NT2/D1 (cell line): Measurements from ENCODE around the gene TMEM147.
"Not testable (repeated sequence)": the region's sequence is repeated elsewhere in the genome, so short reads cannot be mapped to it uniquely, and the experiment has no call there.

Source experiments
- DNase-seq: peaks from one replicate; pipeline ENCODE4 v3.0.0-alpha.2; 2011; ENCODE audit warnings: low read depth, low spot score
- H3K27me3 ChIP-seq: 2 replicates; pipeline ENCODE4 v1.6.0; 2011; ENCODE audit warnings: mild to moderate bottlenecking; ENCODE audit not compliant: insufficient read length, insufficient read depth
- H3K36me3 ChIP-seq: 2 replicates; pipeline ENCODE4 v1.6.1; 2011; ENCODE audit warnings: mild to moderate bottlenecking, low read length, mixed read lengths; ENCODE audit not compliant: insufficient read depth, insufficient read length
- H3K4me1 ChIP-seq: 2 replicates; pipeline ENCODE4 v1.5.1; 2011; ENCODE audit not compliant: insufficient read depth, insufficient read length
- H3K4me3 ChIP-seq: 2 replicates; pipeline ENCODE4 v1.5.1; 2011; ENCODE audit warnings: low read depth; ENCODE audit not compliant: insufficient read length
- H3K9ac ChIP-seq: 2 replicates; pipeline ENCODE4 v1.6.0; 2011; ENCODE audit warnings: low read depth; ENCODE audit not compliant: insufficient read length
- H3K9me3 ChIP-seq: 2 replicates; pipeline ENCODE4 v1.5.1; 2011; ENCODE audit warnings: mild to moderate bottlenecking, low read length; ENCODE audit not compliant: insufficient read depth
- SUZ12 ChIP-seq: IDR thresholded peaks from 2 replicates; pipeline ENCODE4 v1.6.1; 2011; ENCODE audit not compliant: insufficient read length, insufficient read depth; ENCODE audit errors: extremely low read depth
- YY1 ChIP-seq: IDR thresholded peaks from 2 replicates; pipeline ENCODE4 v1.6.1; 2011; ENCODE audit not compliant: insufficient read length, insufficient read depth
- ZNF274 ChIP-seq: IDR thresholded peaks from 2 replicates; pipeline ENCODE4 v1.6.1; 2011; ENCODE audit warnings: mild to moderate bottlenecking, low read depth, low read length

Gene TMEM147

DNA sequence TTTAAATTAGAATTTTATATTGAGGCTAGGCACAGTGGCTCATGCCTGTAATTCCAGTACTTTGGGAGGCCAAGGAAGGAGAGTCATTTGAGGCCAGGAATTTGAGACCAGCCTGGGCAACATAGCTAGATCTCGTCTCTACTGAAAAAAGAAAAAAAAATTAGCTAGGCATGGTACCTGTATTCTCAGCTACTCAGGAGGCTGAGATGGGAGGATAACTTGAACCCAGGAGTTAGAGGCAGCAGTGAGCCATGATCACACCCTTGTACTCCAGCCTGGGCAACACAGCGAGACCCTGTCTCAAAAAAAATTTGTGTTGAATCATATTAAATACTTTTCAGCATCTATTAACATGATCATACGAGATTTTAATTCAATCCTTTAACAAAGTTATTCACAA lies 45.4 kb downstream of the TMEM147 start:
- Histone ChIP-seq H3K9ac (no peak overlapping the region), H3K27me3 (no peaks in the 10 kb centered on the region), H3K4me3 (no peak overlapping the region), H3K4me1 (no peaks in the 10 kb centered on the region), H3K36me3 (no peaks in the 10 kb centered on the region), H3K9me3 (peaks cover 2% of the 10 kb centered on the region; the same call in 1 of the 2 replicates)
- no peak for DNase-seq
- no peak for TF ChIP-seq SUZ12
- TF ChIP-seq ZNF274: no peak
- TF ChIP-seq YY1: no peak

DNA sequence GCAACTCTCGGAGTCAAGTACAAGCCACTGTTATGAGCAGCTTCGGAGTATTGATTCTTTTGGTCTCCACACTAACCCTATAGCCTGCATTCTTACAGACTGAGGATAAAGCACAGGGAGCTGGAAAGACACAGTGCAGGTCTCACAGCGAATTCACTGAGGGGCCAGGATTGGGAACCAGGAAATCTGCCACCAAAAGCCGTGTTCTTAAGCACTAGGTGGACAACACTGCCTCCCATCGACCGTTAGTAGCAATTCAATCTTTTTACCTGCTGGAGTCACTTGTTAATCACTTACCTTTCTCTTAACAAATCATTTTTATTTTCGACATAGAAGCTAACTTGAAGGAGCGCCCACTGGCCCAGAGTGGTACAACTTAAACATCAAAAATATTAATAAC lies 46.8 kb downstream of the TMEM147 start:
- H3K27me3 ChIP-seq: no peaks in the 10 kb centered on the region
- H3K4me3 ChIP-seq: no peak overlapping the region
- no peak overlapping the region for H3K9ac ChIP-seq
- H3K9me3 ChIP-seq: no peaks in the 10 kb centered on the region
- no peaks in the 10 kb centered on the region for H3K36me3 ChIP-seq
- TF ChIP-seq SUZ12 (no peak), ZNF274 (no peak), YY1 (no peak)
- peak; percentile 36 for DNase-seq
- H3K4me1 ChIP-seq: no peaks in the 10 kb centered on the region

DNA sequence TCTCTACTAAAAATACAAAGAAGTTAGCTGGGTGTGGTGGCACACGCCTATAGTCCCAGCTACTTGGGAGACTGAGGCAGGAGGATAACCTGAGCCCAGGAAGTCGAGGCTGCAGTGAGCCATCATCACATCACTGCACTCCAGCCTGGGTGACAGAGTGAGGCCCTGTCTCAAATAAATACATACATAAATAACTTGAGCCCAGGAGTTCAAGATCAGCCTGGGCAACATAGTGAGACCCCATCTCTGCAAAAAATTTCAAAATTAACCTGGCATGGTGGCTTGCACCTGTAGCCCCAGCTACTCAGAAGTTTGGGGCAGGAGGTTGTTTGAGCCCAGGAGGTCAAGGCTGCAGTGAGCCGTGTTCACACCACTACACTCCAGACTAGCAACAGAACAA lies 49.6 kb downstream of the TMEM147 start:
- not testable (repeated sequence) for H3K4me3 ChIP-seq, DNase-seq, H3K36me3 ChIP-seq, H3K4me1 ChIP-seq, H3K9me3 ChIP-seq, H3K27me3 ChIP-seq, H3K9ac ChIP-seq

DNA sequence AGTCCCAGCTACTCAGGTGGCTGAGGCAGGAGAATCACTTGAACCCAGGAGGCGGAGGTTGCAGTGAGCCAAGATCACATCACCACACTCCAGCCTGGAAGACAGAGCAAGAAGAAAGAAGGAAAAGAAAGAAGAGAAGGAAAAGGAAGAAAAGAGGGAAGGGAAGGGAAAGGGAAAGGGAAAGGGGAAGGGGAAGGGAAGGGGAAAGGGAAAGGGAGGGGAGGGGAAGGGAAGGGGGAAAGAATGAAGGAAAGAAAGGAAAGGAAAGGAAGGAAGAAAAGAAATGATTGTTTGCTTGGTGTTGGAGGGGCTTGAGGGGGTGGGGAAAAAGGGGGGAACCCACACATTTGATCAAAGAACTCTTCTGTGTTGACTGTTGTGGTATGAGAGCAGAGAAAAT lies 50.5 kb downstream of the TMEM147 start:
- H3K36me3 ChIP-seq: no peaks in the 10 kb centered on the region
- TF ChIP-seq SUZ12 (no peak), ZNF274 (no peak), YY1 (no peak)
- no peak for DNase-seq
- no peaks in the 10 kb centered on the region for H3K27me3 ChIP-seq
- H3K4me1 ChIP-seq: no peaks in the 10 kb centered on the region
- H3K9ac ChIP-seq: no peak overlapping the region
- H3K9me3 ChIP-seq: no peaks in the 10 kb centered on the region
- H3K4me3 ChIP-seq: no peak overlapping the region

DNA sequence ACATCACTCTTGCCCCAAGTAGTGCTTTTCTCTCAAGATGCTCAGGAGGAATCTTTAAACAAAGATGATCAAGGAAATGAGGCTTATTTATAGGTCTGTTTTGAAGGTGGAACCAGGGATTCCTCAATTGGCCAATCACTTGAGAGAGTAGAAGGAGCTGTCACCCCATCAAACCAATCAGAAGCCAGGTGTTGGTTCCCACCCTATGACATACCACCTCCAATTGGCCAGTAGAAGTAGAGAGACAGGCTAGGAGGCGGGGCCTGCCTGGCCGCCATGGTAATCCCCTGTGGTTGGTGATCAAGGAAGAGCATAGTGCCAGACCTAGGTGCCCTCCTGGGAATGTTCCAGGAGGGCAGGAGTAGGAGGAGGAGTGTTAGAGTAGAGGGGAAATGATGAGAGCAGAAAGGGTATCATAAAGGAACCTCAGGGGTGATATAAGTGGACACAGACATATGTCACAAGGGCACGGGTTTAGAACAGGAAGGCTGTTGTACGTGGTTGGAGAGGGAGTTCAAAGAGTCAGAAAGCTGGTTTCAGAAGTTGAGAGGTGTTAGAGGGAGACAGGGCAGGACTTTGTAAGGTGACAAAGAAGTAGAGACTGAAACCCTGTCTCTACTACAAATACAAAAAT lies 51.1 kb downstream of the TMEM147 start:
- no peak overlapping the region for H3K9ac ChIP-seq
- DNase-seq: no peak
- no peaks in the 10 kb centered on the region for H3K9me3 ChIP-seq
- no peaks in the 10 kb centered on the region for H3K4me1 ChIP-seq
- H3K36me3 ChIP-seq: no peaks in the 10 kb centered on the region
- no peaks in the 10 kb centered on the region for H3K27me3 ChIP-seq
- no peak overlapping the region for H3K4me3 ChIP-seq
- TF ChIP-seq SUZ12 (no peak), YY1 (no peak), ZNF274 (no peak)
